Stimulated activated CD4-positive, alpha-beta T cell treated with anti-CD3 and anti-CD28 coated beads, Interleukin-2, amount 100 ng/mL, for 24 hours (primary cell): ENCODE data around the gene SLC13A5.

Experiments used
- DNase-seq, 2 donors: peaks; one replicate each; pipeline ENCODE4 v3.0.0-alpha.2; 2020

The SLC13A5 gene

GRCh38 chr17:6636616-6637457 lies 76.3 kb downstream of the SLC13A5 start:
- DNase-seq: no peak

GRCh38 chr17:6636105-6636504 lies 77.1 kb downstream of the SLC13A5 start:
- no peak for DNase-seq
